Measurements from ENCODE around the gene ZSCAN30.

Gene ZSCAN30

GRCh38 chr18:35290094-35290735 lies at the start of gene ZSCAN30:
TSS of gene ZSCAN30 (minus strand) at chr18:35290229. CDS start at chr18:35264352, 25,877 bp downstream.
- no peak for TF ChIP-seq CTCF (IDR thresholded peaks at IDR 0.05; ENCODE audit: low read depth, low read length)
- peak within 1 kb of the TSS; percentile 95 for H3K4me3 ChIP-seq (ENCODE audit: low read depth, low read length)

- no peak overlapping the region for H3K4me3 ChIP-seq (ENCODE audit: low read depth, low read length)
- TF ChIP-seq CTCF (IDR thresholded peaks at IDR 0.05; ENCODE audit: low read depth, low read length) = no peak
Observed at GRCh38 chr18:35337286-35337685, 47.3 kb upstream of the ZSCAN30 start.

- no peak for TF ChIP-seq CTCF (IDR thresholded peaks at IDR 0.05; ENCODE audit: low read depth, low read length)
- no peak overlapping the region for H3K4me3 ChIP-seq (ENCODE audit: low read depth, low read length)
Observed at GRCh38 chr18:35335866-35336265, 45.8 kb upstream of the ZSCAN30 start.

GRCh38 chr18:35334821-35335220 lies 44.8 kb upstream of the ZSCAN30 start:
- no peak overlapping the region for H3K4me3 ChIP-seq (ENCODE audit: low read depth, low read length)
- TF ChIP-seq CTCF (IDR thresholded peaks at IDR 0.05; ENCODE audit: low read depth, low read length) = no peak

GRCh38 chr18:35334212-35334611 lies 44.2 kb upstream of the ZSCAN30 start:
- H3K4me3 ChIP-seq (ENCODE audit: low read depth, low read length) = no peak overlapping the region
- TF ChIP-seq CTCF (IDR thresholded peaks at IDR 0.05; ENCODE audit: low read depth, low read length) = no peak

- TF ChIP-seq CTCF (IDR thresholded peaks at IDR 0.05; ENCODE audit: low read depth, low read length) = no peak
- no peak overlapping the region for H3K4me3 ChIP-seq (ENCODE audit: low read depth, low read length)
Observed at GRCh38 chr18:35331367-35332087, 41.5 kb upstream of the ZSCAN30 start.

- H3K4me3 ChIP-seq (ENCODE audit: low read depth, low read length) = no peak overlapping the region
- no peak for TF ChIP-seq CTCF (IDR thresholded peaks at IDR 0.05; ENCODE audit: low read depth, low read length)
Observed at GRCh38 chr18:35328868-35329267, 38.8 kb upstream of the ZSCAN30 start.
